Trophoblast cell (in vitro differentiated cells and primary cell): ENCODE results near the gene ZSCAN20.
A peak's percentile ranks its signal among the peaks of the same experiment; 100 is the strongest.

Source experiments
- DNase-seq, 2 donors: peaks; one replicate each; pipeline ENCODE4 v3.0.0-alpha.2; 2016
- H2AFZ ChIP-seq: 2 replicates; pipeline ENCODE4 v1.6.1; 2013; ENCODE audit warnings: low read length, moderate library complexity, mild to moderate bottlenecking; ENCODE audit not compliant: insufficient read depth, poor library complexity
- H2AK5ac ChIP-seq: 2 replicates; pipeline ENCODE4 v1.6.1; 2013; ENCODE audit warnings: mild to moderate bottlenecking, low read length
- H2BK120ac ChIP-seq: 2 replicates; pipeline ENCODE4 v1.6.1; 2013; ENCODE audit warnings: low read length, mild to moderate bottlenecking, moderate library complexity; ENCODE audit not compliant: insufficient read depth, poor library complexity
- H2BK12ac ChIP-seq: 2 replicates; pipeline ENCODE4 v1.6.1; 2013; ENCODE audit warnings: mild to moderate bottlenecking, low read length, moderate library complexity
- H2BK5ac ChIP-seq: 2 replicates; pipeline ENCODE4 v1.6.1; 2013; ENCODE audit warnings: low read length, low read depth, moderate library complexity, mild to moderate bottlenecking; ENCODE audit not compliant: poor library complexity
- H3K14ac ChIP-seq: 2 replicates; pipeline ENCODE4 v1.6.1; 2013; ENCODE audit warnings: mild to moderate bottlenecking, low read length
- H3K18ac ChIP-seq: 2 replicates; pipeline ENCODE4 v1.6.1; 2013; ENCODE audit warnings: mild to moderate bottlenecking, low read length
- H3K23ac ChIP-seq: 2 replicates; pipeline ENCODE4 v1.6.1; 2013; ENCODE audit warnings: low read length
- H3K27ac ChIP-seq: 2 replicates; pipeline ENCODE4 v1.5.1; 2013; ENCODE audit warnings: low read depth, mild to moderate bottlenecking, inconsistent platforms, low read length, moderate library complexity
- H3K27me3 ChIP-seq: 2 replicates; pipeline ENCODE4 v1.6.1; 2013; ENCODE audit warnings: inconsistent platforms, mild to moderate bottlenecking, low read length, moderate library complexity; ENCODE audit not compliant: insufficient read depth
- H3K36me3 ChIP-seq, 2 experiments: 1 replicate in 1 of 2; 2 replicates in 1 of 2; pipeline ENCODE4 v1.6.1; 2013; ENCODE audit warnings: low read length in 2 of 2, mild to moderate bottlenecking in 2 of 2, moderate library complexity in 1 of 2; ENCODE audit not compliant: insufficient read depth in 2 of 2, control insufficient read depth in 1 of 2
- H3K4ac ChIP-seq: 2 replicates; pipeline ENCODE4 v1.6.1; 2013; ENCODE audit warnings: low read depth, mild to moderate bottlenecking, low read length, moderate library complexity
- H3K4me1 ChIP-seq, 2 experiments: 1 replicate in 1 of 2; 2 replicates in 1 of 2; pipeline ENCODE4 v1.6.1; 2013; ENCODE audit warnings: low read length in 2 of 2, mild to moderate bottlenecking in 2 of 2, moderate library complexity in 1 of 2; ENCODE audit not compliant: insufficient read depth in 2 of 2, control insufficient read depth in 1 of 2
- H3K4me2 ChIP-seq: 2 replicates; pipeline ENCODE4 v1.6.1; 2013; ENCODE audit warnings: inconsistent platforms, mild to moderate bottlenecking, low read length, moderate library complexity
- H3K4me3 ChIP-seq: 2 replicates; pipeline ENCODE4 v1.5.1; 2013; ENCODE audit warnings: mild to moderate bottlenecking, low read depth, low read length, inconsistent platforms
- H3K79me1 ChIP-seq: one replicate; pipeline ENCODE4 v1.6.1; 2013; ENCODE audit warnings: low read length
- H3K79me2 ChIP-seq: 2 replicates; pipeline ENCODE4 v1.6.1; 2013; ENCODE audit warnings: low read length, mild to moderate bottlenecking; ENCODE audit not compliant: control insufficient read depth, insufficient read depth, poor library complexity
- H3K9ac ChIP-seq: 2 replicates; pipeline ENCODE4 v1.6.1; 2013; ENCODE audit warnings: mild to moderate bottlenecking, low read length
- H3K9me3 ChIP-seq: 2 replicates; pipeline ENCODE4 v1.6.1; 2013; ENCODE audit warnings: low read depth, mild to moderate bottlenecking, control low read depth, inconsistent platforms, low read length; ENCODE audit not compliant: insufficient read depth
- H4K12ac ChIP-seq: 2 replicates; pipeline ENCODE4 v1.6.1; 2013; ENCODE audit warnings: low read depth, mild to moderate bottlenecking, low read length, moderate library complexity
- H4K8ac ChIP-seq: 2 replicates; pipeline ENCODE4 v1.6.1; 2013; ENCODE audit warnings: low read depth, mild to moderate bottlenecking, low read length, moderate library complexity
- H4K91ac ChIP-seq: one replicate; pipeline ENCODE4 v1.6.1; 2013; ENCODE audit warnings: low read depth, mild to moderate bottlenecking, low read length, moderate library complexity
- WGBS: extraction: QIAGEN DNeasy Blood & Tissue Kit; methylation state at CpG from one replicate; pipeline ENCODE4 v1.1.7; 2013; ENCODE audit warnings: missing lambda C conversion rate; ENCODE audit not compliant: insufficient read length, insufficient coverage; ENCODE audit errors: extremely low coverage; 5-methylcytosine and 5-hydroxymethylcytosine counted together

ZSCAN20 gene

DNA sequence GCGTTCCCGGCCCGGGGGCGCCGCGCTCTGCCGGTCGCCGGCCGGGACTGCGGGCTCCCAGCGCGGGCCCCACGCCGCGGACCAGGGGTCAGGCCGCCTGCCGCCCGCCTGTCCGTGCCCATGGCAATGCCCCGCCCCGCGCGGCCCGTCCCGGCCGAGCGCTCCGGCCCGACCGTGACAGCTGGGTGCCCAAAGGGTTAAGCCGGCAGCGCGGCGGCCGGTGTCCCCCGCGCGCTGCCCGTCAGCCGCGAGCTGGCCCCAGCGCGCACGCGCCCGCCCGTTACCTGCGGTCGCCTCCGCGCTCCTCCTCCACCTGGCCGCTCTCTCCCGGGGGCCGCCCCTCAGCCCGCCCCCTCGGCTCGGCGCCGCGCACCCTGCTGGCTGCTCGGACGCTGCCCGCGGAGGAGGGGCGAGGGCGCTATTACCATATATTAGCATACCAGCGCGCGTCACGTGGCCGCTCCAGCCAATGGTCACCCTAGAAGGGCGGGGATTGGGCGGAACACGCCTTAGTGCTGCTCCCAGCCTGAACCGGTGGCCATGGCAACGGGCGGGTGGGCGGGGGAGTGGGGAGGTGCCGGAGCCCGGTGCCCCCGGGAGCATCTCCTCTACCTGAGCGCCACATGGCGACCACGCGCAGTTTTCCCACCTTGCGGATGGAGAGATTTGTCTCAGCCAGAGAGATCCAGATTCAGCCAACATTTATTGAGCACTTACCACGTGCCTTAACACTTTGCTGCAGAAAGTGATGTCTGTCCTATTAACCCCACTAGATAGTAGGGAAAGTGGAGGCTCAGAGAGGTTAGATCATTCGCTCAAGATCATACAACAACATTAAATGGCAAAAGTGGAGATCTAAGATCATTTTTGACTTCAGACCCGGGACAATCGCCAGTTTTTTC, 41.5 kb upstream of the ZSCAN20 start, which contains the start of gene PHC2:
Gene PHC2 (minus strand): TSS at position 404 of the 902 bp plus-strand sequence. CDS start 55,556 bp downstream, outside the sequence.
- H3K4me2 ChIP-seq: peak within 1 kb of the TSS; percentile 99
- H3K79me2 ChIP-seq: no peaks in the 10 kb centered on the region
- H4K8ac ChIP-seq: peak within 1 kb of the TSS; percentile 56
- H3K14ac ChIP-seq: peak within 1 kb of the TSS; percentile 16
- no peak within 1 kb of the TSS for H3K4ac ChIP-seq
- no peak within 1 kb of the TSS for H2AK5ac ChIP-seq
- peaks cover 4% of the 10 kb centered on the region in 2 experiments for H3K4me1 ChIP-seq
- no peak within 1 kb of the TSS for H3K27ac ChIP-seq
- DNase-seq: peak; percentile 99
- no peaks in the 10 kb centered on the region for H3K79me1 ChIP-seq
- no peak within 1 kb of the TSS for H2BK120ac ChIP-seq
- H3K23ac ChIP-seq: no peak within 1 kb of the TSS
- H4K91ac ChIP-seq: no peak within 1 kb of the TSS
- no CpG with 5 or more reads among the region's 91 CpGs for WGBS
- no peak within 1 kb of the TSS for H2BK5ac ChIP-seq
- no peaks in the 10 kb centered on the region for H3K36me3 ChIP-seq
- peak within 1 kb of the TSS; percentile 76 for H3K18ac ChIP-seq
- H2BK12ac ChIP-seq: no peak within 1 kb of the TSS
- peak within 1 kb of the TSS; percentile 64 for H2AFZ ChIP-seq
- peaks cover 16% of the 10 kb centered on the region for H3K27me3 ChIP-seq
- peak within 1 kb of the TSS; percentile 82 for H3K4me3 ChIP-seq
- no peak within 1 kb of the TSS for H4K12ac ChIP-seq
- peak within 1 kb of the TSS; percentile 75 for H3K9ac ChIP-seq
- no peaks in the 10 kb centered on the region for H3K9me3 ChIP-seq

DNA sequence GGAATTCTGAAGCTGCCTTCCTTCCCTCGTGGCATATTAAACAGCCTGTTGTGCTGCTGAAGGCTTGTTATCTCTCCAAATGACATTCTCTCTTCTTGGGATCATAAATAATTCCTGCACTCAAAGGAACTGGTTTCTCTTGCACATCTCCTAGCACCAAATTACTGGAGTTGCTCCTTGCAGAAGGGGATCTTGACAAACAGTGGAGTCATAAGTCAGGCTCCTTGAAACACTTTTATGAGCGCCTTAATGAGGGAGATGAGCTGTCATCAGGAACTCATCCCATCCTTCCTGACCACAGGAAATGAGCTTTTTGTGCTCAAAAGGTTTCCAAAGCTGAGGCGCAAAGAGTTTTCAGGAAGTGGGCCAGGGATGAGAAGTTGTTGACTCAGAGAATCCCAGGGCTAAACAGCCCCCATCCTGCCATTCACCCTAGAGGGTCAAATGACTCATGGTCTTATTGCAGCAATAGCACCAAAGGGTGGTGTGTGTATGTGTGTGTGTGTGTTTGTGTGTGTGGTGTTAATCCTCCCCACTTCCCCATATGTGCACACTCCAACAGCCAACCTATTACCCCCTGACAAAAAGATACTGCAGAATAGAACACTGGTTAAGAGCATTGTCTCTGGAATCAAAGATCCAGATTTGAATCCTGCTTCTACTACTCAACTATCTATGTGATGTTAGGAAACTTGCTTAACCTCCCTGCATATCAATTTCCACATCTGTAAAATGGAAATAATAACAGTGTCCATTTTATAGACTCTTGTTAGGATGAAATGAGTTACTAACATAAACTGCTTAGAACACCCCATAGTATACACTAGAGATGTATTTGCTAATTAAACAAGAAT, 38.7 kb upstream of the ZSCAN20 start:
- Histone ChIP-seq H3K14ac (no peak overlapping the region), H4K12ac (no peak overlapping the region), H3K9me3 (no peaks in the 10 kb centered on the region), H3K4ac (no peak overlapping the region), H3K79me2 (no peaks in the 10 kb centered on the region), H3K4me3 (no peak overlapping the region), H3K23ac (no peak overlapping the region), H2BK5ac (no peak overlapping the region), H3K27me3 (peaks cover 15% of the 10 kb centered on the region), H3K4me1 (peaks cover 4% of the 10 kb centered on the region in 2 experiments), H2BK120ac (no peak overlapping the region), H3K18ac (no peak overlapping the region), H2AK5ac (no peak overlapping the region), H3K36me3 (no peaks in the 10 kb centered on the region), H4K91ac (no peak overlapping the region), H3K9ac (no peak overlapping the region), H4K8ac (peak overlapping the region; percentile 33), H3K27ac (peak overlapping the region; percentile 6), H3K79me1 (no peaks in the 10 kb centered on the region), H2AFZ (no peak overlapping the region), H2BK12ac (no peak overlapping the region), H3K4me2 (no peak overlapping the region)
- DNase-seq: peak; percentile 88 to 94
- WGBS: no CpG with 5 or more reads among the region's 3 CpGs

DNA sequence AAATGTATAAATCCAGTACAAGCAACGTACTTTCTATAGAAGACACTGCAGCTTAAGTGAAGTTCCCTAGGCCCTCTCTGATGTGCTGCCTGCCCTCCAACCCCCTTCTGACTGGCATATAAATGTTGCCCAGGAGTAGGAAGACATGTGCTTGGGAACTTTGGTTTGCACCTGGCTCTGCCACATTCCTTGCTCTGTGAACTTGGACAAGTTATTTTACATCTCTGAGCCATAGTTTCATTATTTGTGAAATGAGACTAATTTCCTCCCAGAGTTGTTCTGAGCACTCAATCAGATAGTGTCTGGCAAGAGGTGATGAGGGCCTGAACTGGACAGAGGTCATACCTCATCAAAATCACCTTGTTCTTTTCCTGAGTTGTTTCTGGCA, 38.1 kb upstream of the ZSCAN20 start:
- Histone ChIP-seq H3K36me3 (no peaks in the 10 kb centered on the region), H3K9me3 (no peaks in the 10 kb centered on the region), H4K8ac (no peak overlapping the region), H3K79me2 (no peaks in the 10 kb centered on the region), H2BK5ac (no peak overlapping the region), H3K27me3 (peaks cover 11% of the 10 kb centered on the region), H3K4me1 (peaks cover 4% of the 10 kb centered on the region in 2 experiments), H3K18ac (no peak overlapping the region), H3K4ac (no peak overlapping the region), H2AK5ac (no peak overlapping the region), H4K91ac (no peak overlapping the region), H2AFZ (no peak overlapping the region), H2BK12ac (no peak overlapping the region), H4K12ac (no peak overlapping the region), H3K4me3 (no peak overlapping the region), H3K9ac (no peak overlapping the region), H3K4me2 (no peak overlapping the region), H3K79me1 (no peaks in the 10 kb centered on the region), H2BK120ac (no peak overlapping the region), H3K14ac (no peak overlapping the region), H3K23ac (no peak overlapping the region), H3K27ac (no peak overlapping the region)
- WGBS: no CpG with 5 or more reads among the region's 1 CpG
- peak; percentile 73 to 85 for DNase-seq

DNA sequence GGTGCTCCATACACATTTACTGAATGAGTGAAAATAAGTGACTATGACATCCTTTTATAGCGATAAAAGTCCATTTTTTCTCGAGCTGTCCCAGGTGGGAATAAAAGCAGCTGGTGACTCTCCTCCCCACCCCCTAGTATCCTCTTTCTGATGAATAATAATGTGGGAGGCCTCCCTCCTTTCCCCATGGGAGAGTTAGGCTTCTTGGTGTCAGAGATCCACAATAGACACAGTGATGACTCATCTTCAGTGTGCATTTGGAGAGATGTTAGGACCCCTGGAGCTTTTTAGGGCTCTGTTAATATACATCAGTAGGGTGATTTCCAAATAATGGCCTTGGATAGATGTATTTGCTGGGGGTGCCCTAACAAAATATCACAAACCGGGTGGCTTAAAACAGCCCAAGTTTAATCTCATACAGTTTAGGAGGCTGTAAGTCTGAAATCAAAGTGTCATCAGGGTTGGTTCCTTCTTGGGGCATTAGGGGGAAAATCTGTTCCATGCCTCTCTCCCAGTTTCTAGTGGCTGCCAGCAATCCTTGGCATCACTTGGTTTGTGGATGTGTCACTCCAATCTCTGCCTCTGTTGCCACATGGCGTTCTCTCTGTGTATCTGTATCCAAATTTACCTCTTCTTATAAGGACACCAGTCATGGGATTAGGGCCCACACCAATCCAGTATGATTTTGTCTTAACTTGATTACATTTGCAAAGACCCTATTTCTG, 37.2 kb upstream of the ZSCAN20 start:
- H3K9ac ChIP-seq: no peak overlapping the region
- WGBS: no CpG with 5 or more reads among the region's 4 CpGs
- H2BK120ac ChIP-seq: no peak overlapping the region
- peaks cover 2 to 4% of the 10 kb centered on the region in 2 experiments for H3K4me1 ChIP-seq
- no peak overlapping the region for H3K23ac ChIP-seq
- H3K36me3 ChIP-seq: no peaks in the 10 kb centered on the region
- peaks cover 2% of the 10 kb centered on the region for H3K27me3 ChIP-seq
- no peak overlapping the region for H4K8ac ChIP-seq
- H3K14ac ChIP-seq: no peak overlapping the region
- H3K9me3 ChIP-seq: no peaks in the 10 kb centered on the region
- no peak overlapping the region for H3K4me3 ChIP-seq
- no peak overlapping the region for H2AFZ ChIP-seq
- H3K27ac ChIP-seq: no peak overlapping the region
- H3K4me2 ChIP-seq: no peak overlapping the region
- no peaks in the 10 kb centered on the region for H3K79me2 ChIP-seq
- no peak overlapping the region for H4K12ac ChIP-seq
- no peak overlapping the region for H3K4ac ChIP-seq
- H4K91ac ChIP-seq: no peak overlapping the region
- DNase-seq: peak in 1 of 2 donors; percentile 8
- H3K79me1 ChIP-seq: no peaks in the 10 kb centered on the region
- H3K18ac ChIP-seq: no peak overlapping the region
- H2BK5ac ChIP-seq: no peak overlapping the region
- no peak overlapping the region for H2BK12ac ChIP-seq
- H2AK5ac ChIP-seq: no peak overlapping the region
